ENCODE measurements around the gene ERLIN1.

ERLIN1 gene

DNA sequence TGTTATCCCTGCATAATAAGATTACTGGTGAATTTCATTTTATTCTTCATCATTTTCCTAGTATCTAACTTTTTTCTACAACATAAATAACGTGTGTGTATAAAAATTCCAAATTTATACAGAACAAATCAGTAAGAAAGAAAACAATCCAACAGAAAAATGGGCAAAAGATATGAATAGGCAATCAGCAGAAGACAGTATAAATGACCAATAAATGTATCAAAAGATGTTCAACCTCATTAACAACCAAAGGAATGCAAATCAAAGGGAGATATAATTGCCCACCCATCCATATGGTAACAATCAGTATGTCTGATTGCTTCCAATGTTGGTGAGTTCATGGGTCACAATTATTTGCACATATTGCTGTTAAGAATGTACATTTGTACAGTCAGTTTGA is 13.5 kb downstream of the ERLIN1 start:
- DNase-seq (ENCODE audit: low spot score), result no peak

GRCh38 chr10:100168313-100168643 is 17.6 kb downstream of the ERLIN1 start:
- DNase-seq (ENCODE audit: low spot score), result no peak

DNA sequence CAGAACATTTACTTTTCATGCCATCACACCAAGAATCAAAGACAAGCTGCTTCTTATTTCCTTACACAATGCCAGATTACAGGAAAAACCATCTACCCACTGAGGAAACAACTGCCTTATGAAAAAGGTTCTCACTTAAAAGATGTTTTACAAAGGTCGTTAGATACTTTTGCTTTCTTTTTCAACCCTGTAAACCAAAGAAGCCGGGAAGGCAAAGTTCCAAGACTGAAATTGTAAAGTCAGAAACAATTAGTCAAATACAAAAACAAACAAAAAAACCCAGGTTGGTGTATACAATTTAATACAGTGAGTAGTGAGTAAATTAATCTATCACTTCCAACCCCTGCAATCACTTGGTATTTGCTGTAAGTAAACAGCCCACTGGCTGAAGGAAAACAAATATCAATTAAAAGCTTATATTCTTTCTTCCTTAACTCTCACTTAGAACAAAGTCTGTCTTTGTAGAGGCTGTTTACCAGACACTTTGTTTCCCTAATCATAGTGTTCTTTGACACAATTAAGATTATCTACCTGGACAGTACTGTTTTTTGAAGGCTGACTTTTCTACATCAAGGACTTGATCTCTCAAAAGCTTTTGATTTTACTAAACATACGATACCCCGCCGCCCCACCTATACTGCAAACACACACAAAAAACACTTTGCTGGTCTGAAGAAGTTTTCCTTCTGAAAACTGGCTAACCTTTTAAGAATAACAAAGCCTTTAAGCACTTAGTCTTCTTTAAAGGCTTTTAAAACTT is 18.1 kb downstream of the ERLIN1 start:
- DNase-seq (ENCODE audit: low spot score), result no peak

GRCh38 chr10:100163704-100164621 is 21.9 kb downstream of the ERLIN1 start:
- no peak for DNase-seq (ENCODE audit: low spot score)

GRCh38 chr10:100162696-100163095 is 23.1 kb downstream of the ERLIN1 start:
- DNase-seq (ENCODE audit: low spot score), result no peak

DNA sequence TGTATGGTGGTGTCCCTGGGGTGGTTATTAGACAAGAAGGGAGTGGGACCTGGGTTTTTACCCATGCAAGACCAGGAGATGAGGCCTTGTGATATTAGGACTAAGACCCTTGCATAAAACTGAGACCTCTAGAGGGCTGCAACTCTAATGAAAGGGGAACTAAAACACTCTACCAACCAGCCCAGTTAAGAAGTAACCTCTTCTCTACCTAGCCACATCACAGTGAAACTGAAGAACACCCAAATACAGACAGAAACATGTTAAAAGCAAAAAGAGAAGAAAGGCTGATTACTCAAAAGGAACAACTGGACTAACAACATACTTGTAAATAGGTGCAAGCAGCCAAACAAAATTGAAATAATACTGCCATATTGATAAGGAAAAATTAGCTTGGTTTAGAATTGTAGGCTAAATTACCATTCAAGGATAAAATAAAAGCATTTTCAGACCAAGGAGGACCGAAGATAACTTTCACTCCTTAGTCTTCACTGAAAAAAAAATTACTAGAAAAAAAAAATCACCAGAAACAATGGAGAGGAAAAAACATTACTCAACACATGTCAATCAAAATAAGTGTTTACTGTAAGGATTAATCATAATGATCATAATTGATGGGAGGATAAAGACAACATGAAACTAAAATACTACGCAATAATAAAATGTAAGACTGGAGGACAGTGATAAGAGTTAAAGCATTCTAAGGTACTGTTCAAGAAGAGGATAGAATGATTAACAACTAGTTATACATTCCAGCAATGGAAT is 27.6 kb downstream of the ERLIN1 start:
- no peak for DNase-seq (ENCODE audit: low spot score)

GRCh38 chr10:100157156-100157555 is 28.7 kb downstream of the ERLIN1 start:
- no peak for DNase-seq (ENCODE audit: low spot score)

DNA sequence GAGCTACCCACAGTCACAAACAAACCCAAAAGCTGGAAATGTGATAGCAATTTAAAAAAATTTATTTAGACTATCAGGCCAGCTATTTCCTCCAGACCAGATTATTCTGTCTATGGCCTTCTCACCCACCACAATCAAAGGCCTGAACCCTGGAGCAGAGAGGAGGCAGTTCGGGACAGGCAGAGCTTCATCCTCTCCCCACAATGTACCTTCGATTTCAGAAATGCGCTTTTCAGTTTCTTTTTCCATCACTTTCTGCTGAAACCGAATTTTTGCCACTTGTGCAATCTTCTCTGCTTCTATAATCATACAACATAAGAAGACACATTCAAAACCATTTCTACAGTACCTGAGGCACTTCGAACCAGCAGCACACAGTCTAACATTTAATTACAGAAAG is 29.9 kb downstream of the ERLIN1 start:
- no peak for DNase-seq (ENCODE audit: low spot score)

DNA sequence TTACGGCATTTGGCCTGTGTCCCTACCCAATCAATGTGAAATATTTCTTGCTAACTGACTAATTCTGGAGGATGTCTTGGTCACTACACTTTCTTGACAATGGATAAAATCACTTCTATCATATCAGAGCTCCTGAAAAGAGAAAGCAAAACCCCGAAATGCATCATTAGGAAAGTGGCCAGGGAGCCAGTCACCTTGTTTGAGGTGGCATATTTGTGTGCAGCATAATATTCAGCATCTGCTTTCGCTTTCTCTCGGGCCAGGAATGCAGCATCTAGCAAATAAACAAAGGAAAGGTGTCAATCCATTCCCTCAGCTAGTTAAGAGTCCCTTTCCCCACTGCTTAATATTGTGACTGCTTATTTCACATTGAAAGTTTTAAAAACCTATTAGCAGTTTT is 31.2 kb downstream of the ERLIN1 start:
- DNase-seq (ENCODE audit: low spot score), result no peak

- no peak for DNase-seq (ENCODE audit: low spot score)
Measured at GRCh38 chr10:100153239-100153825, 32.5 kb downstream of the ERLIN1 start.

DNA sequence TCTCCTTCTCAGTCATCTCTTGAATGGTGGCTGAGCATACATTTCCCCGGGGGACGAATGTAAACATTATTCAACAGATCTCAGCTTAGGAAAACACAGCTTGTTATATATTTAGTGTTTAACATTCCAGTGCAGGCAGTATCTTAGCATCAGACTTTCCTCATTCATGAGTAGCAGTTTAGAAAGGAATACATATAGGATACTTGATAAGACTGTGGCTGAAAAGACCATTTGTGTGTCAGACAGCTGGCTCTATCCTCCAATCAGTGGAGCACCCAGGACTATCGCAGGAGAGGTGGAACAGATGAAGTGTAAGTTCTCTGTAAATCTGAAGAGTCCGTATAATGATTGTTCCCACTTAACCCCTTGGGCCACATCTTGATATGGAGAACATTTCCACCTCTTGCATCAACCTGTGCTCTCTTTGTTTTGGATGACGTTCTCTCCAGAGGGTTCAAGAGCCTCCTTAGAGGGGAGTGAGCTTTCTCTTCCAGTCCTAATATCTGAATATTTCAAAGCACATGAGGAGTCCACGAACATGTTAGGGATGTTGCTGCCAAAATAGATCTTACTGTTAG is 34.0 kb downstream of the ERLIN1 start:
- DNase-seq (ENCODE audit: low spot score), result no peak

- DNase-seq (ENCODE audit: low spot score), result no peak
Measured at GRCh38 chr10:100148353-100149211, 37.2 kb downstream of the ERLIN1 start.

DNA sequence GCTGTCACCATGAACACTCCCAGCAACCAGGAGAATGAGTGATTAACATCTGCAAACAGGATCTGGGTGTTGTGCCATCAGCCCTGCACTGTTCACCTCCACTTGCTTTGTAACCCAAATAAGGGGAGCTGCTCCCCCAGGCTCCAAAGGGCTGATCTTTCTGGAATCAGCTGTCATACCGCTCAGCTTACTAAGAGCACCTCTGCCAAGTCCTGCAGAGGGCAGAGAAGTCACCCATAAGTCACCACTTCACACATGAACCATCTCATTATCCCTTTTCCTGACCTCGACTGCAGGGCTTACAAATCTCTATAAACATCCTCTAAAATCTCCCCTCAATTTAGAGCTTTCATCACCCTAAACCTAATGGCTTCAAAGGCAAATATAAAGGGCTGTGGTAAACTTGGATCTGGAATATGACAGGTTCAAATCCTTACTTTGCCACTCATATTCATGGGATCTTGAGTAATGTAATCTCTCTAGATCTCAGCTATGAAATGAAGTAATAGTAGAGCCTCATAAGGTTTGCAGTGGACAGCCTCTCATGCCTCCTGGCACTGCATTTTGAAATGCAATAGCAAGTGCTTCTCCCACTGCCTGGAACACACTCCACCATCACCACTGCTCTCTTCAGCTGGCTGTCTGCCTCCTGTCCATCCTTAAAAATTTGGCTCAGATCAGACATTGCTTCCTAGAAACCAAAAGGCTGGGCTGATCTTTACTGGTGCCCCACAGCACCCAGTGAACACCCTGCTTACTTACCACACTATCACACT is 38.8 kb downstream of the ERLIN1 start:
- no peak for DNase-seq (ENCODE audit: low spot score)

DNA sequence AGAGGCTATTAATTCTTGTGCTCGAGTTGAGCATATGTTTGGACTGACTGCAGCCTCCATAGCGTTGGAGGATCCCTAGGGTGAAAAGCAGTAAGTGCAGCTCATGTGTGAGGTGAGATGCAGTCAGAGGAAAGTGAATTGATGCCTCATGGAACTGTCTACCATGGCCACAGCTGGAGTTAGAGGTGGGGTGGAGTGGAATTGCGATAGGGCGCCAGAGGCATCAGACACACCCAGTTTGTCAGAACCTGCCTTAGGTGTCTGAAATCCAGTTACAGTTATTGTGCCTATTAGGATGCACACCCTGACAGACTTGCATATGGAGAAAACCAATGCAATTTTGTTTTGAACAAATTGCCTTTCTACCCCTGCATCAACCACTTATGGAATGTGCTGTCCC is 39.4 kb downstream of the ERLIN1 start:
- DNase-seq (ENCODE audit: low spot score), result no peak

GRCh38 chr10:100143756-100144155 is 42.1 kb downstream of the ERLIN1 start:
- no peak for DNase-seq (ENCODE audit: low spot score)

DNA sequence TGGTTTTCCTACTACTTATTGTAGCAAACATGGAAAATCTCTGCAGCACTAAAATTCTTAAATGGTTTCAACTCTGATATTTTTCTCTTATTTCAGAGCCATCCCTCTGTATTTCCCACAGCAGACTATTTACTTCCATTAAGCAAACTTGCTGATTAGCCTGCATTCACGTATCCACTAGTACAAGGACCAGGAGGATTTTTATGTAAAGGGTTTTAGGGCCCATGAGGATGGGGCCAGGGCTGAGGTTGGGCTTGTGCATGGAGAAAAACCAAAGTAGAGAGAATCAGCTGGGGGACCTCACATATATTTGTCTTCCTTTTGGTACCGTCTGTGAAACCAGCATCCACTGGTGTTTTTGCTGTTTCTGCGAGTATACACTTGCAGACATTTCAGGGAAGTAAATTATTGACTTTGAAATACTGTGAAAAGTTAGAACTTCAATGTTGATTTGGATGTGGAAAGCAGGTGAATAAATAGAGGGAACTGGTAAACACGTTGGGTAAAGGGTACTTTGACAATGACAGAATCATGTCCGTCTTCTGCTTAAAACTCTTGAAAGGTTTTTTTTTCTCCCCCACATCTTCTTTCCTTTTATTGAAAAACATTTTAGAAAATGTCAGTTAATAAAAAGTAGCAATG is 44.3 kb downstream of the ERLIN1 start:
- DNase-seq (ENCODE audit: low spot score), result no peak

DNA sequence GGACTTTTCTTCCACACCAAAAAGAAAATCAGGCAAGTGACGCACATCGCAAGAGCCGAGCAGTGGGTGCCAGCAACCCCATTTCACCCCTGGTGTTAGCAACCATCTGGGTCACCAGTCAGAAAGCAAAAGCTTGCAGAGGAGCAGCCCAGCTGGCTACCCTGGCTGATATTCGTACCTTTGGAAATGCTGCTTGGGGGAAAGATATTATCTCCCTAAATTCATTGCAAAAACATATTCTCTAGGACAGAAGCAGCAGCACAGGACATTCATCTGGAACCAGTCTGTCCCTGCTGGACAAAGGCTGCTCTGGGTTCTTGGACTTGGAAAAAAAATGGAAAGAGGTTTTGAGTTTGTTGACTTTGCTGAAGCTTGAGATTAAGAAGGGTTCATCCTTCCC is 45.8 kb downstream of the ERLIN1 start:
- DNase-seq (ENCODE audit: low spot score), result no peak

DNA sequence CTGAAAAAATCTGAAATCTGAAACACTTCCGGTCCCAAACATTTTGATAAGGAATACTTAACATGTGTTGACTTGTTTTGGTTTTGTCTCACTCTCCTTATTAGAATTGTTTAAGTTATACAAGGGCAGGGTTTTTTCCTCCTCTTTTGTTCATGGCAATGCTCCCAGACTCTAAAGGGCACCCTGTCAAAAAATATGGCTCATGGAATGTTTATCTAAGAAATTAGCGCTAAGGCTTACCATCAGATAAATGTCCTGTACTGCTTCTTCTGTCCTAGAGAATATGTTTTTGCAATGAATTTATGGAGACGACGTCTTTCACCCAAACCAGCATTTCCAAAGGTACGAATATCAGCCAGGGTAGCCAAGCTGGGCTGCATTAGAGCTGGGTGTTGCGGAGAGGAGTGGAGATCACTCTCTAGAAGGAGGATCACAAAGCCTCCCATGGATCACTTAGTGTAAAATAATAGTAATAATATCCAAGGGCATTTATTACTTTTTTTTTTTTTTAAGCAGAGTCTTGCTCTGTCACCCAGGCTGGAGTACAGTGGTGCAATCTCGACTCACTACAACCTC is 46.8 kb downstream of the ERLIN1 start:
- DNase-seq (ENCODE audit: low spot score), result no peak

- DNase-seq (ENCODE audit: low spot score), result no peak
Measured at GRCh38 chr10:100135486-100135885, 50.3 kb downstream of the ERLIN1 start.

All from globus pallidus (tissue), 1 donor.